Jurkat, Clone E6-1 (cell line): ENCODE measurements around the gene RPA1.
A peak's percentile ranks its signal among the peaks of the same experiment; 100 is the strongest.
"Not testable (repeated sequence)": the region's sequence is repeated elsewhere in the genome, so short reads cannot be mapped to it uniquely, and the experiment has no call there.

Experiments
- DNase-seq: peaks from one replicate; pipeline ENCODE4 v3.0.0-alpha.2; 2011; ENCODE audit warnings: low read depth, low spot score
- H3K4me3 ChIP-seq: 2 replicates; pipeline ENCODE4 v1.5.1; 2011; ENCODE audit warnings: mild to moderate bottlenecking, low read length, control low read depth, moderate library complexity

The RPA1 gene

DNA sequence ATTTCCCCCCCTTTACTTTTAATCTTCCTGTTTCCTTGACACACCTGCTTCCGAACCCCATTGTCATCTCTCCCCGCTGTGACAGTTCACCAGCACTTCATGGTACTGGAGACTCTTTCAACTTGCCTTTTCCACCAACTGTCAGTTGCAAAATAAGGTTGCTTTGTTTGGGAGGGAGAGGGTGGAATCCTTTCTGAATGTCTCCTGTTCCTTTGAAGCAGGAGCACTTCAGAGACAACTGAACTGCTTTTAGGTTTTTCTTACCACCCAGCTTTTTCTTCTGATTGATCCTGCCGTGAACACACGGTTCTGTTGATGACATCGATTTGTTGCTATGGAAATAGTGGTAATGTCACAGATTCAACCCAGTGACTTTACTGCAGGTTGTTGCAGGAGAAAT is 42.0 kb downstream of the RPA1 start:
- peak; percentile 96 for DNase-seq
- peak overlapping the region; percentile 22 for H3K4me3 ChIP-seq

DNA sequence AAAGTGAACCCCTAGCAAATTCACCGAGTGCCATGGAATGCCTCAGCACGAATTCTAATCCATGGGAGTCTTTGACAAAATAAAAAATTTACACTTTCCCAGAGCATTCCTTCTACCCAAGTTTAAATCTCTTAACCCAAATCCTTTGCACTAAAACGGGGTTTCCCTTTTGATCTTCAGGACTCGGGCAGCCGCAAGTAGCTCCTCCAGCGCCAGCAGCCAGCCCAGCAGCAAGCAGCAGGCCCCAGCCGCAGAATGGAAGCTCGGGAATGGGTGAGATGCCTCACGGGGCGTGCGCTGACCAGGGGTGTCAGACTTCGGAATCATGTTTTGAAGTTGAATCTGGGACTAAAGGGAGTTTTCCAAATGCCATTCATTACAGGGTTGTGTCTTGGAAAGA is 42.4 kb downstream of the RPA1 start:
- DNase-seq: no peak
- peak overlapping the region; percentile 22 for H3K4me3 ChIP-seq

DNA sequence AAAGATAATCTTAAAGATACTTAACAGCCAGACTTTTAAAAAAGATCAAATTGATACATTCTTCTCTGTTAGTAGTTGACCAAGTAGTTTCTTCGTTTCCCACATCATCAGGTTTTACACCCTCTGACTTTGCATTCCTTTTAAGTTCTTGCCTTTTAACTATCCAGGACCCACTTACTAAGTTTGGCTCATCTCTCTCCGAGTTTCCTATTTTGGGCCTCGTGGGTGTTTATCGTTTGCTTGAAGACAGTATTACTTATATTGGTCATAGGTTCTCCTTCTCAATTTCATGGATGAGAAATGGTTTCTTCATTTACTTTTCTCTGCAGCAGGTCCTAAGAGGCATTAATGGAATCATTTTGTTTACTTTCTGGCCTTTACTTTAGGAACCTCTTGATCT is 43.2 kb downstream of the RPA1 start:
- no peak overlapping the region for H3K4me3 ChIP-seq
- no peak for DNase-seq

DNA sequence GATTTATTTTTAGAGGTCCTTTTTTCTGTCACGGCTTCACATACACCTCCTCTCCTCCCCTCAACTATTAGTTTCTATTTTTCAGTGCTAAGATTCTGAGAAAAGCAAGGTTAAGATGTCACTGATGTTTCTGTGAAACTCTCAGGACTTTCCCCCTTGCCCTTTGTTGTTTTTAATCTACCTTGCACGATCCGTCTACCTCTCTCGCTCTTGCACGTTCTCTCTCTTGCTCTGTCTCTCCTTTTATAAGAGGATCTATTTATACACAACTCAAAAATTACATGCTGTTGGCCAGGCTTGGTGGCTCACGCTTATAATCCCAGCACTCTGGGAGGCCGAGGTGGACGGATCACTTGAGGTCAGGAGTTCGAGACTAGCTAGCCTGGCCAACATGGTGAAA is 43.6 kb downstream of the RPA1 start:
- no peak for DNase-seq
- H3K4me3 ChIP-seq: no peak overlapping the region

DNA sequence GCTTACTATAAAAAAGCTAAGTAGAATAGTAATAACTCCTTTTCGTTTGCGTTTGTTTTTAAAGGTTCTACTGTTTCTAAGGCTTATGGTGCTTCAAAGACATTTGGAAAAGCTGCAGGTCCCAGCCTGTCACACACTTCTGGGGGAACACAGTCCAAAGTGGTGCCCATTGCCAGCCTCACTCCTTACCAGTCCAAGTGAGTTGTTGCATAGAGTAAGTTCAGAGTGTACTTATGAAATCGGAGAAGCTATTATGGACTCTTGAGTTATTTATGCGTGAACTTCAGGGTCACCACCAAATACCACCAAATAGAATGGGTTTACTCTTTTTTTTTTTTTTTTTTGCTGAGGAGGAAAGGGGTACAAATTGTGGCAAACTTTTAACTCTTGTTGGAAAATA is 45.8 kb downstream of the RPA1 start:
- DNase-seq: no peak
- H3K4me3 ChIP-seq: no peak overlapping the region

DNA sequence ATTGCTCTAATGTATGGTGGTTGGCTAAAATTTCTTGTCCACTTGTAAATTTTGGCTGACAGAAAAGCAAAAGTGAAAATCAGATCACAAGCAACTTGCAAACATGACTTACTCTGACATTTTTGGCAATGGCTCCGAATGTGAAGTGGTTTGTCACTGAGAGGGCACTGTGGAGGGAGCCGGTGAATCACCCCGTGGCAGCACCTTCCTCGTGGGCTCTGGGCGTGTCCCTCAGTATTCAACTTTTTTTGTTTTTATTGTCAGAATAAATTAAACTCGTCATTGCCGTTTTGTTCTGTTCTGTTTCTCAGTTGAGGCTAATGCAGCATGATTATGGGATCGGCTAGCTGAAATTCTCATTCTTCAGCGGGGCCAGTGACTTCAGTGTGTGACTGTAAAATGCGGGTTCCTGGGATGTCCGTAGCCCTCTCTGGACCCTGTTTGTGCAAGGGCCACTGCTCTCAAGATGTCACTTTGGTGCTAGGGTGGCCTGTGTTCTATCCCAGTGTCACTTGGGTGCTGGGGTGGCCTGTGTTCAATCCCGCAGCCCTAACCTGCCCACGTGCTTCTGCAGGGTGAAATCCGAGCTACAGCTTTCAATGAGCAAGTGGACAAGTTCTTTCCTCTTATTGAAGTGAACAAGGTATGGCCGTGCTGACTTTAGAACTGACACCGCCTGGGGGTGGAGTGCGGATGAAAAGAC is 48.8 kb downstream of the RPA1 start:
- DNase-seq: no peak
- H3K4me3 ChIP-seq: no peak overlapping the region

DNA sequence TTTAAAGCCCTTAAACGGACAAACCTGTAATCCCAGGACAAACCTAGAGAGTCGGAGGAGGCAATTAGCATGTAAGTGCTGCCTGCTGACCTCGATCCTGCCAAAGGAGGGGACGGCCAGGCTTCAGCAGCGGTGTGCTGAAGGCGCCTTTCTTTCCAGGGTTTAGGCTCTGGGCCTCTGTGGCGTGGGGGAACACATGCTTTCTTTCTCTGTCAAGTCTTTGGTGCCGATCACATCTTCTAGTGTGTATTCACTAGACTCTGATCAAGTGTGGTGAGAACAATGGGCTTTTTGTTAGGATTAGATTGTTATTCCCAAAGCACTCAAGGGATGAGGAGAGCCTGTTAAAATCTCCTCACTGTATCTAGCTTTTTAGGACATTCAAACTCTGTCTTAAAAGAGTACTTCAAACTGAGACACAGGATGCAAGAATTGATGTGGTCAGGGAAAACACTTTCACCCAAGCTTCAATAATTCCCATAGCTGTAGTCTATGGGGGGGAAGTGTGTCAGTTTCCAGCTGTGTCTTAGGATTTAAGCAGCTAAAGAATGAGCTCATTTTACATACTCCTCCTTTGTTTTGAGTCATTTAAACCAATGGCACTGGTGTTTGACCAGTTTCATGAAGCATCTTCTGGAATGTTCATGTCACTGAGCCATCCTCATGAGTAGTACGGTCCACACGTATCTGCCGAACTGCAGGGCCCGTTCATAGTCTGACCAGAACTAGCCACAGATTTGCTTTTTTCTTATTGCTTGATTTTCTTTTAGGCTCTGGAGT is 51.2 kb downstream of the RPA1 start:
- no peak overlapping the region for H3K4me3 ChIP-seq
- no peak for DNase-seq

DNA sequence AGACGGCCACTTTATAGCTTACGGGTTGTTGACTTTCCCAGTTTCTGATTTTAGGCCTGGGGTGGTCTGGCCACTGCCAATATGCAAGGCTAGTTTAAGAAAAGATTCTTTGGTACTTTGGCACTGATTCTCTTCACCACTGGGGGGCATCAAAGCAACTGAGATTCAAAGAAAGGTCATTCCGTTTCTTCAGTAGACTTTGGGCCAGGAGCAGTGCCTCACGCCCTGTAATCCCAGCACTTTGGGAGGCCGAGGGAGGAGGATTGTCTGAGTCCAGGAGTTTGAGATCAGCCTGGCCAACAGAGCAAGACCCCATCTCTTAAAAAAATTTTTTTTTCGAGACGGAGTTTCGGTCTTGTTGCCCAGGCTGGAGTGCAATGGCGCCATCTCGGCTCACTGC is 53.0 kb downstream of the RPA1 start:
- H3K4me3 ChIP-seq: no peak overlapping the region
- no peak for DNase-seq

DNA sequence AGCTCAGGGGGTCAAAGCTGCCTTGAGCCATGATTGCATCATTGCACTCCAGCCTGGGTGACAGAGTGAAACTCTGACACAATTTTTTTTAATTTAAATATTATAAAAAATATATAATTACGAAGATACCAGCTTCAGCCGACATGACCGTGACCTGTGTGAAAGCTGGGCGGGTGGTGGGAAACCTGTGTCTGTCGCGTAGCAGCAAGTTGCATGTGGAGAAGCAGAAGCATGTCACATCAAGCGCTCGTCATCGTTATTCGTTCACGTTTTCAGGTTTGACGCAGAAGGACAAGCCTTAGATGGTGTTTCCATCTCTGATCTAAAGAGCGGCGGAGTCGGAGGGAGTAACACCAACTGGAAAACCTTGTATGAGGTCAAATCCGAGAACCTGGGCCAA is 53.7 kb downstream of the RPA1 start:
- DNase-seq: no peak

DNA sequence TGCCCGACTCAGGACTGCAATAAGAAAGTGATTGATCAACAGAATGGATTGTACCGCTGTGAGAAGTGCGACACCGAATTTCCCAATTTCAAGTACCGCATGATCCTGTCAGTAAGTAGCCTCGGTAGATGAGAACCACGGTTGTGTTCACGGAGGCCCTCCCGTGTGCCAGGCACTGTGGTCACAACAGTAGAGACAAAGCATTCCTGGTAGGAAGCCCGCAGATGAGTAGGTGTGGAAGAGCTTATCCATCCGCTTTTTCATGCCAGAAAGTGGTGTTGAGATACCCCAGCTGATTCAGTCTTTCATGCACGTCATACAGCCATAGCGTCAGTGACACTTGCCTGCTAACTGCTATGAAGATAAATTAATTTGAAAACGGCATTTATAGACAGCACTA is 58.9 kb downstream of the RPA1 start:
- no peak for DNase-seq
- no peak overlapping the region for H3K4me3 ChIP-seq

More for the DNA sequence above, 53.7 kb downstream of the RPA1 start:
- no peak overlapping the region for H3K4me3 ChIP-seq

DNA sequence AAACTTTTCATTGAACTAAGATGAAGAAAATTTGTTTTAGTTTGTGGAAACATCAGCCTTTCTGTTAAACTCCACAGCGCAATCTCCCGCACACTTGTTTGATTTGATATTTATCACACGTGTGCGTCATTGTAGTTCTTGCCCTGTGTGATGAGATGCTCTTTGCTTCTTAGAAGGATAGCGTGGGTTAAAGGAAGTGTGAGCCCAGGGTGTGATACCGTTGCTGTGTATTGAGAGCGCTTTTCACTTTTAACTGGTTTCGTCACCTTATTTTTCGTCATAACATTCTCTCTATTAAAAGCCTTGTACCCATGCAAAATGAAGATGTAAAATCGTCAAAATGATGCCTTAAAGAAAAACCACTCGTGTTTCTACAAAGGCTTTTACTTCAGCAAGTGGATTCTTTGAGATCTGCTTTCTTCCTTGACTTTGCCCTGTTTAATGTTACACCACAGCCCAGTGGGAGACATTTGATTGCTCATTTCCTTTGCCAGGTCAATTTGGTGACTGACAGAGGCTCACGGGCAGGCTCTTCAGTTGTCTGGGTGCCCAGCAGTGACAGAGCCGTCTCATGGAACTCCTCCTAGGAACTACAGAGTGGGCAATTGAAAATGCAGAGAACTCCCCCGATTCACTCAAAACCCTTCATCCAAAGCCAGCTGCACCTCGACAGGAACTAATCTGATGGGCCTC is 61.1 kb downstream of the RPA1 start:
- H3K4me3 ChIP-seq: no peak overlapping the region
- DNase-seq: no peak

DNA sequence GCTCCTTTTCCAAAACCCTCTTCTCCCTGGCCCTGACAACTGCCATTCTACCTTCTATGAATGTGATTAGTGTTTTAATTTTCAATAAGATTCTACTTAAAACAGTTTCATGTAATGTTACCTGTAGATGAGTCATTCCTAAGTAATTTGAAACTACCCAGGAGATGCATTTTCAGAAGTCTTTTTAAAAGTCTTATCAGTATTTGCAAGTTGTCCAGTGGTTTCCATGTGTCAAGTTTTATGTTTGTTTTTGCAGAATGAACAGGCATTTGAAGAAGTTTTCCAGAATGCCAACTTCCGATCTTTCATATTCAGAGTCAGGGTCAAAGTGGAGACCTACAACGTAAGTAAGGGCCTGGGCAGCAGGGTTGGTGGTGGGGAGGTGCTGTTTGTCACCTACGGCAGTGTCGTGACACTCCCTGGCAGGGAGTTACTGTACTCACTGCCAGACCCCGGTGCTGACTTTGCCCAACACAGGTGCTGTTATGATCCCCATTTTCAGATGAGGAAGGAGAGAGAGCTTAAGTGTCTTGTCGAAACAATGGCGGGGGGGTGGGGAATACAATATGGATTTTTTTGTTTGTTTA is 65.0 kb downstream of the RPA1 start:
- no peak for DNase-seq
- H3K4me3 ChIP-seq: no peak overlapping the region

DNA sequence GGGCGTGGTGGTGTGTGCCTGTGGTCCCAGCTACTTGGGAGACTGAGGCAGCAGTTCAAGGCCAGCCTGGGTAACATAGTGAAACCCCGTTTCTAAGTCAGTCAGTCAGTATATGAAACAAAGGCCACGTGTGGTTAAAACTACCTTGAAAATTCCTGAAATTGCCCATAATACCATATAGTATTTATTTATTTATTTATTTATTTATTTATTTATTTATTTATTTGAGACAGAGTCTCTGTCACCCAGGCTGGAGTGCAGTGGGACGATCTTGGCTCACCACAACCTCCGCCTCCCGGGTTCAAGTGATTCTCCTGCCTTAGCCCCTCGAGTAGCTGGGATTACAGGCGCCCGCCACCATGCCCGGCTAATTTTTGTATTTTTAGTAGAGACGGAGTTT is 65.7 kb downstream of the RPA1 start:
- DNase-seq, H3K4me3 ChIP-seq: not testable (repeated sequence)

DNA sequence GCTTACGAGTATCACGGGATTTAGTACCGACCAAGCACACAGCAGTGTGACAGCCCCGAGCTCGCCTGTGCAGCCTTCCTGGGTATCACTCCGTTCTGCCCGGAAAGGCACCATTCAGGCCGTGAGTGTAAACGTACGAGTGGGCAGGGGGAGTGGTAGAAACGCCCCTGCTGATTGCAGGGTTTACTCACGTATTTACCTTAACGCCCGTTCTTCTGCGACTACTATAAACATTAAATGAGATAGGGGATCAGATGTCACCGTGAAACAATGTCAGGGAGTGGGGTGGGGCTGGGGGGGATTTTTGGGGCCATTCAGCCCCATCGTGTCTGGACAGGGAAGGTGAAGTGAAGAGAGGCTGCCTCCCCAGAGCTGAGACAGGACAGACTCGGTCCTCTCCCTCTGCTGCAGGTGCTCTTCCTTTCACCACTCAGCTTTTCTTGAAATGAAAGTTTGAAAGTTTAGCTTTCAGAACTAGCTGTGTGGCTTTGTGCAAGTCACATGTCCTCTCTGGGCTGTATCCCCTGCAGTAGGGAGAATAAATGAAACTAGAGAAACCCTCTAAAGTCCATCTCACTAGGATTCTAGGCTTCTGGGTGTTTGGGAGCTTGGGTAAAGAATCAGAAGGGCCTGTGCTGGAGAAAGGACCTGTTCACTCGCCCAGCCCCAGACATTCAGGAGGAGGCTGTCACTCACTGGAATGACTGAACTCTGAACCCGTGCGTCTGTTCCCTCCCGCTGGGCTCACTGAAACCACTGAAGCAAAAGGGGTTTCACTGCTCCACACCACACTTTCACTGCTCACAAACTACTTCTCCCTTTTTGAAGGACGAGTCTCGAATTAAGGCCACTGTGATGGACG is 66.7 kb downstream of the RPA1 start:
- no peak overlapping the region for H3K4me3 ChIP-seq
- DNase-seq: no peak

DNA sequence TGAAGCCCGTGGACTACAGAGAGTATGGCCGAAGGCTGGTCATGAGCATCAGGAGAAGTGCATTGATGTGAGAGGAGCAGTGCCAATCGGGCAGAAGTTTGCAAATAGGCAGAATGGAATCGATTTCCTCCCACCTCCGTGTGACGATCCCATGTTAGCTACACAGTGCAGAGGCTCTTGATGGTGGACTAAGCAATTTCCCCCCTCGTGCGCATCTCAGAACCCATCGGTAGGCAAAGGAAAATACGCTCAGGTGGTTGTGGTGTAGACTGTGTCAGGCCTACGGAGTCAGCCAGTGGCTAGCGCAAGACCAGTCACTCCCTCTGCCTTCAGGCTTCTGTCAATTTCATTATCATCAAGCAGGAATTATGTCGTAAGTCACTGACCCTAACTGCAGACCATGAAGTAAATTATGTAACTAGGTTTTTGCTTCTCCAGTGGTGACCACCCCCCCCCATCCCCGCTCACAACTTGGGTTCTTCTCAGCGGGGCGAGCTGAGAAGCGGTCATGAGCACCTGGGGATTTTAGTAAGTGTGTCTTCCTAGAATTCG is 67.4 kb downstream of the RPA1 start:
- no peak overlapping the region for H3K4me3 ChIP-seq
- DNase-seq: no peak

DNA sequence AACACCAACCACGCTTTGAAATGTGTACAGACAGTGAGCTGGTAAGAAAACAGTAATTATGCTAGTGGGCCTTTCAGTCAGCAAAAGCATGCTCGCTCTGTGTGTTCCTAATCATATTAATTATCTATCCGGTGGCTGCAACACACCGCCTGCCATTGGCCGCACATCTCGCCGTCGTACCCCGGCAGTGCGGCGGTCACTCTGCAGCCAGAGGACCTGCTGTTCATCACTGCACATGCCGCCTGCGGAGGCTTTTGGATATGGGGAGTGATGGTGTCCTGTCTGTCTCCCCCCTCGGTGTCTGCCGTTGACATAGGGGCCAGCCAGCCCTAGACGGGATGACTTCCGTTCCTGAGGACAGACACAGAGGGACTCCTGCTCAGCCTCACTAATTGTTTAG is 68.5 kb downstream of the RPA1 start:
- H3K4me3 ChIP-seq: no peak overlapping the region
- DNase-seq: no peak

DNA sequence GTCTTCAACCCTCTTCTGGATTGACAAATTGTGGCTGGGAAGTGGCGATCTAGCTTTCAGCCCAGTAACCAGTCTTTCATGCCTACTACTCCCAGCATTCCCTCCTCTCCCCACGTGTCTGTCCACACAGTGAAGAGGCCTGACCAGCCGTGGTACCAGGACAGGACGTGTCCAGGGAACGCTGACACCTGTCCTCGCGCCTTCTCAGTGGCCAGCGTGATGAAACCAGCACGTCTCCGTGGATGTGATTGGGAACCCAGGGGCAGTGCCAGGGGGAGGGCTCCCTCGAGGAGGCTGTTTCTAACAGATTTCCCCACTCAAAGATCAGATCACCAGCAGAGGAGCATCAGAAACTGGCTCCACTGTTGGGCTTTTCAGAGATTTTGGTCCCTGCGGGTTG is 69.1 kb downstream of the RPA1 start:
- DNase-seq: no peak
- H3K4me3 ChIP-seq: no peak overlapping the region

DNA sequence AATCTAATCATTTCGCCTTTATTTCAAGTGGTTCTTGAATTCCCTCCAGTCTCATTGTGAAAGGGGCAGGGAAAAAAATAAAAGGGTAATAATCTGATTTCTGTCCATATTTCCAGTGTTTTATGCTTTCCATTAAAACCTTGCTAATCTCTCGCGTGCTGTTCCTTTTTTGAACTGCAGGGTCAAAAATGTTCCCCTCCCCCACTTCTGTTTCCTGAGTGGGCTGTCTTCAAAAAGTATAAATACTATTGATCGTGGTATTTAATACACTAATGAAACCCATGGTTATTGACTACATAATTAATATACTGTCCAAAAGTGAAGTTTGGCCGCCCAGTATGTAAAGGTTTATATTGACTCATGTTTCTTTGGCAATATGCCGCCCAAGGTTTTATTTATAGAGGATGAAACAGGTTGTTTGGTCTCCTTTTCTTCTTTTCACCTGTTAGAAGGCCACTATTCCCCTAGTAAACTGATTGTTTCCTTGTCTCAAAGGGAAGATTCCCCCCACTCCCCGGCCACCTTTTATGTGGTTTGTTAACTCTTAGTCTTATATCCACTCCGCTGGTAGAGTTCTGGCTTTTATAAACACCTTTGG is 69.7 kb downstream of the RPA1 start:
- no peak overlapping the region for H3K4me3 ChIP-seq
- peak; percentile 16 for DNase-seq
